HG02678 (cell line): Measurements from ENCODE around the gene SPARCL1.
"Not testable (repeated sequence)": the region's sequence is repeated elsewhere in the genome, so short reads cannot be mapped to it uniquely, and the experiment has no call there.

Experiments used
- ATAC-seq: cut with Tn5 transposase; IDR thresholded peaks from one replicate; pipeline ENCODE4 v1.9.1; 2021; ENCODE audit warnings: mild to moderate bottlenecking, moderate library complexity; ENCODE audit not compliant: unreplicated experiment

SPARCL1 gene

GRCh38 chr4:87451537-87451936 lies 77.6 kb downstream of the SPARCL1 start:
- no peak for ATAC-seq

GRCh38 chr4:87446375-87446774 lies 82.8 kb downstream of the SPARCL1 start:
- ATAC-seq, result not testable (repeated sequence)

GRCh38 chr4:87445964-87446363 lies 83.2 kb downstream of the SPARCL1 start:
- no peak for ATAC-seq

- ATAC-seq, result no peak
Measured at GRCh38 chr4:87444741-87445140, 84.4 kb downstream of the SPARCL1 start.

GRCh38 chr4:87442889-87443288 lies 86.3 kb downstream of the SPARCL1 start:
- ATAC-seq, result no peak

- no peak for ATAC-seq
Measured at GRCh38 chr4:87433342-87433741, 95.8 kb downstream of the SPARCL1 start.

GRCh38 chr4:87430038-87430437 lies 99.1 kb downstream of the SPARCL1 start:
- ATAC-seq, result no peak

- ATAC-seq, result no peak
Measured at GRCh38 chr4:87428979-87429378, 100.2 kb downstream of the SPARCL1 start.

GRCh38 chr4:87427518-87427868 lies 101.7 kb downstream of the SPARCL1 start:
- no peak for ATAC-seq

GRCh38 chr4:87426865-87427517 lies 102.2 kb downstream of the SPARCL1 start:
- ATAC-seq, result no peak

- no peak for ATAC-seq
Measured at GRCh38 chr4:87425711-87426110, 103.5 kb downstream of the SPARCL1 start.

GRCh38 chr4:87424099-87424543 lies 105.1 kb downstream of the SPARCL1 start:
- ATAC-seq, result not testable (repeated sequence)
